ENCODE measurements around the gene HSD3B7.

Gene HSD3B7

DNA sequence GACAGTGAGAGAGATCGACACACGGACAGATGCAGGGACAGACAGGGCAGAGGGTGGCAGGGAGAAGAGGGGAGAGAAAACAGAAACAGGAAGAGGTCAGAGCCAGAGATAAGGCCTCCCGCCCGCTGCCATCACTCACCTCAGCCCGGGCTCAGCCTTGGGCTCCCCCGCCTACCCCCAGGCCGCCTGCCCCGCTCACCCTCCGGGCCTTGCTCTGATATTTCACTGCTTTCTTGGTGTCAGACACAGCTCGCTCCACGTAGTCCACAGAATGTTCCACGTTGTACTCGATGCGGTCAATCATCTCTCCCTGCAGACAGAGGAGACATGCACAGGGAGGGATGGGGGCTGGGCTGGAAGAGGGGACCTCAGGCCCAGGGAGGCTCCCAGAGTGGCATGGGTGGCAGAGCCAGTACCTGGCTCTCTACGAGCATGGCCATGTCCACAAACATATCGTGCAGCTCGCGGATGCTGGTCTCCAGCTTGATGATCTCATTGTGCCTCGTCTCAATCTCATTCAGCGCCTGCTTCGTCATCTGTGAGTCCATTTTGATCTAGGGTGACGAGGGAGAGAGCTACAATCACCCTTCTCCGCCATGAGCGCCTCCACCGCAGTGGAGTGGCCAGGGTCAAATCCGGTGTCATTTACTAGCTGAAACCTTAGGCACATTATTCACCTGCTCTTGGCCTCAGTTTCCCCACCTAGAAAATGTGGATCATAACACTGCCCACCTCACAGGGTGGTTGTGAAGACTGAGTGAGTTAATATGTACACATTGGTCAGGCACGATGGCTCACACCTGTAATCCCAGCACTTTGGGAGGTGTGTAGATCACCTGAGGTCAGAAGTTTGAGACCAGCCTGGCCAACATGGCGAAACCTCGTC lies 8.2 kb downstream of the HSD3B7 start:
- no peak overlapping the region for H3K4me3 ChIP-seq (ENCODE audit: low read depth, low read length)
- TF ChIP-seq, protein P1, sequence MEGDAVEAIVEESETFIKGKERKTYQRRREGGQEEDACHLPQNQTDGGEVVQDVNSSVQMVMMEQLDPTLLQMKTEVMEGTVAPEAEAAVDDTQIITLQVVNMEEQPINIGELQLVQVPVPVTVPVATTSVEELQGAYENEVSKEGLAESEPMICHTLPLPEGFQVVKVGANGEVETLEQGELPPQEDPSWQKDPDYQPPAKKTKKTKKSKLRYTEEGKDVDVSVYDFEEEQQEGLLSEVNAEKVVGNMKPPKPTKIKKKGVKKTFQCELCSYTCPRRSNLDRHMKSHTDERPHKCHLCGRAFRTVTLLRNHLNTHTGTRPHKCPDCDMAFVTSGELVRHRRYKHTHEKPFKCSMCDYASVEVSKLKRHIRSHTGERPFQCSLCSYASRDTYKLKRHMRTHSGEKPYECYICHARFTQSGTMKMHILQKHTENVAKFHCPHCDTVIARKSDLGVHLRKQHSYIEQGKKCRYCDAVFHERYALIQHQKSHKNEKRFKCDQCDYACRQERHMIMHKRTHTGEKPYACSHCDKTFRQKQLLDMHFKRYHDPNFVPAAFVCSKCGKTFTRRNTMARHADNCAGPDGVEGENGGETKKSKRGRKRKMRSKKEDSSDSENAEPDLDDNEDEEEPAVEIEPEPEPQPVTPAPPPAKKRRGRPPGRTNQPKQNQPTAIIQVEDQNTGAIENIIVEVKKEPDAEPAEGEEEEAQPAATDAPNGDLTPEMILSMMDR (IDR thresholded peaks at IDR 0.05; ENCODE audit: low read depth, low read length, missing control alignments), result no peak
- no peak for DNase-seq (ENCODE audit: low read depth)
- in situ Hi-C loops (cut with HindIII; ENCODE audit: low sequenced_read_pairs), result no loop called here

DNA sequence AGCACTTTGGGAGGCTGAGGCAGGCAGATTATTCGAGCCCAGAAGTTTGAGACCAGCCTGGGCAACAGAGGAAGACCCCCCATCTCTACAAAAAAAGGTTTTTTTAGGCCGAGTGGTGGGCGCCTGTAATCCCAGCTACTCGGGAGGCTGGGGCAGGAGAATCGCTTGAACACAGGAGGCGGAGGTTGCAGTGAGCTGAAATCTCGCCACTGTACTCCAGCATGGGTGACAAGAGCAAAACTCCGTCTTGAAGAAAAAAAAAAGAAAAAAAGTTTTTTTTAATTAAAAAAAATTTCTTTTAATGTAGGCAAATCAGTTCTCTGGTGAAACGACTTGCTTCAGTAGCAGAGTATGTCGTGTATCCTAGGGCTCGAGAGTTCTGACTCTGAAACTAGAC lies 10.9 kb downstream of the HSD3B7 start:
- TF ChIP-seq, protein P1 (IDR thresholded peaks at IDR 0.05; ENCODE audit: low read depth, low read length, missing control alignments), result no peak
- no peak for DNase-seq (ENCODE audit: low read depth)
- in situ Hi-C loops (cut with HindIII; ENCODE audit: low sequenced_read_pairs), result no loop called here
- H3K4me3 ChIP-seq (ENCODE audit: low read depth, low read length), result no peak overlapping the region

DNA sequence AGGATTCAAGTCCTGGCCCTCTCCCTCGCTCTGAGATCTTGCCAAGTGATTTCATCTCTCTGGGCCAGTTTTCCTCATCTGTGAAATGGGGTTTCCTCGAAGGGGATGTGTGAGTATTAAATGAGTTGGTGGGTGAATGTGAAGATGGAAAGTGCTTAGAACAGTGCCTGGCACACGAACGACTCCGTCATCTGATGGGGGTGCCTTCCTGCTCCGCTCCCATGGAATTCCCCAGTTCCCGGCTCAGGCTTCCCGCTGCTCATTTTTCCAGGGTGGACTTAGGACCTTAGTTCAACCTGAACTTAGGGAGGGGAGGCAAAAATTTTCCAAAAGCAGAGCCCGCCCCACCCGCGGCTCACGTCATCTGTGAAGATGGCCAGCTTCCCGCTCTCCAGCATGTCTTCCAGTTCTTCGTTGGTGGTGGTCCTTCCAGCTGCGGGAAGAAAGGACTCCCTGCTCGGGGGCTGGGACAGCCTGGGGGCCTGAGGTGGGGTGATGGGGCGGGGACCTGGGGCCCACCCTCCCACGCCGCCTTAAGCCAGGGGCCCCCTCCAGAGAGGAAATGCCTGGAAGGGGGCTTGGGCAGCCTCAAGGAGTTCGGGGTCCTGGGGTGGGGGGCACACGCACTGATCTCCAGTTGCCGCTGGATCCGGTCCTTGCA lies 11.4 kb downstream of the HSD3B7 start:
- peak overlapping the region; percentile 39 for H3K4me3 ChIP-seq (ENCODE audit: low read depth, low read length)
- TF ChIP-seq, protein P1 (IDR thresholded peaks at IDR 0.05; ENCODE audit: low read depth, low read length, missing control alignments), result no peak
- no peak for DNase-seq (ENCODE audit: low read depth)
- in situ Hi-C loops (cut with HindIII; ENCODE audit: low sequenced_read_pairs), result no loop called here

DNA sequence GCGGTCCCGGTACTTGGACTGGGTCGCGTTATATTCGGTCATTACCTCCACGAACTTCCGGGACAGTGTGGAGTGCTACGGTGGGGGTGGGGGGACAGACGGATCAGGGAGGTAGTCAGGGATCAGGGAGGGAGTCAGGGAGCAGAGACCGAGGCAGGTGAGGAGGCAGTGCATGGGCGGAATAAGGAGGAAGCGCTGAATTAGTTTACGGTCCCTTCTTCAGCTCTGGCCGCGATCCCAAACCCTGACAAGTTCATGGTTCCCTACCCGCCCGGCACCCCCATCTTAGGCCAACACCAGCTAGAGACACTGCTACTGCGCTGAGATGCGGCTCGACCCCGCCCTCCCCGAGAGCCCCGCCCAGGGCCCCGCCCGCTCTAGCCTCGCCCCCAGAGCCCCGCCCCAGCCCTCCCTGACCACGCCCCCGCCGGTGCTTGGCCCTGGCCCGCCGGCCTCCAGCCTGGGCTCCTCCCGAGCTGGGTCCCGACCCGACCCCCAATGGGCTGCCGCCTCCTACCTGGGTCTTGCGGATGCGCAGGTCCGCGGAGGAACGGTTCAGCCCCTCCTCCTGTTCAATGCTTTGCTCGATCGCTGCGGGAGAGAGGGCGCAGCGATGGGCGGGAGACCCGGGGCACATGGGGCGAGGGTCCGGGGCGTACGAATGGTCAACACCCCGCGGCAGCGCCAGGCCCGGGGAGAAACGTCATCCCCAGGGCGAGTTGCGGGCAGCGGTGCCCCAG lies 12.1 kb downstream of the HSD3B7 start:
- TF ChIP-seq, protein P1 (IDR thresholded peaks at IDR 0.05; ENCODE audit: low read depth, low read length, missing control alignments), result no peak
- in situ Hi-C loops (cut with HindIII; ENCODE audit: low sequenced_read_pairs), result no loop called here
- DNase-seq (ENCODE audit: low read depth), result no peak
- H3K4me3 ChIP-seq (ENCODE audit: low read depth, low read length), result peak overlapping the region; percentile 39

DNA sequence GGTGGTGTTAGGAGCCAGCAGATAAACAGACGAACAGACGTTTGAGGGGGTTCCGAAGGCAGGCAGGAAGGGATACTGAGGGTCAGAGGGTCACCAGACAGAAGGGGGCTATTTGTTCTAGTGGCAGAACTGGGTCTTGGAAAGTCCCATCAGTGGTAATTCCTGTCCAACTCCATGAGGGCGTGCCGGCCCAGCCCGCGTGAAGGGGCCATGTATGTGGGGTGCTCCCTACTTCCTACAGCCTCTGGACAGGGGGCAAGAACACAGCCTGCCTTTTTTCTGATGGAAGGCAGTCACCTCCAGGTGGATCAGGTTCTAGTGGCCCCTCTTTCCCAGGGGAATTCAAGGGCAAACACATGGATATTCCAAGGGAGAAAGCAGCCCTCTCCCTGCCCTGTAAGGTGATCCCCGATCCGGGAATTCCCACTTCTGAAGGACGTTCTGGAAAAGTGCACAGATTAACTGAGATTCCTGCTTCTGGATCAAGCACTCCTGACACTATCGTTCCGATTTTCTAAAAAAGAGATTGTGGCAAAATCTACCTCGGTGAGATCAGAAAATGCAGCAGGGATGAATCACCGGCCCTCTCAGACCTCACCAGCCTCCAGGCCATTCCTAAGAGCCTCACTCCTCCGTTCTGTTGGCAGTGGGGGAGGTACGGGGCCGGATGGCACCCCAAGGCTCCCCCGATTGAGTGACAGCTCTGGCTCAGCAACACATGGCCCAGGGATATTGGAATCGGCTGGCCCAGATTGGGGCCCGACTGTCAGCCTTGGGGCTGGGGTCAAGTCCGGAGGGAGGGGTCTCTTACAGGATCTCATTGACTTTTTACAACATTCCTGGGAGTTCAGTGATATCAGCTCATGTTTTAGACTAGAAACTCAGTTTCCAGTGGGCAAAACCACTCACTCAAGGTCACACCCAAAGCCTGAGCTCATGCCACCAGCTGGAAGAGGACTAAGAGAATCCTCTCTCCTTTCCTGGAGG lies 13.0 kb downstream of the HSD3B7 start:
- DNase-seq (ENCODE audit: low read depth), result peak; percentile 48
- in situ Hi-C loops (cut with HindIII; ENCODE audit: low sequenced_read_pairs), result no loop called here
- TF ChIP-seq, protein P1 (IDR thresholded peaks at IDR 0.05; ENCODE audit: low read depth, low read length, missing control alignments), result no peak
- peak overlapping the region; percentile 39 for H3K4me3 ChIP-seq (ENCODE audit: low read depth, low read length)

All from astrocyte of the cerebellum (primary cell).